NK-92 (cell line): Measurements from ENCODE around the gene DHFR2.

ENCODE experiments used
- DNase-seq: peaks from one replicate; lab custom pipeline; 2025; ENCODE audit not compliant: unreplicated experiment; lab: John Stamatoyannopoulos, UW

DHFR2 gene

DNA sequence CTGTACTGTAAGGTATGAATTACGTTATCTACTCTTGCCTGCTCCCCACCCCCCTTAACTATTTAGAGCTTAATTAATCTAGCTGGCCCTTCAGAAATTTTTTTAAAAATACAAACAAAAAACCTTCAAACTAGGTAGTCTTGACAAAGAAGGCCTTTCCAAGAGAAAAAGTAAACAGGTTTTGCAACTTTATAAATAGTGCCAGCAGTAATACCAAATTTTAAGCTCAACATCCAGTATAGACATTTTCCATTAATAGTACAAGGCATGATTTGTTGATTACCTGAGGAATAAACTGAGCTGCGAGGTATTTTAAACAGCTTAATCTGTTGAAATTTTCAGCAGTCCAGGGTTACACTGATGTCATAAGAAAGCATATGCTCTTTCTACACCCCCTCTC lies 54.5 kb downstream of the DHFR2 start:
- no peak for DNase-seq
